Measurements from ENCODE around the gene EXOC6B. TPM values are rescaled to one million over a fixed set of nuclear protein-coding genes. Genes with fewer than 3 reads are reported as not detected.
A peak's percentile ranks its signal among the peaks of the same experiment; 100 is the strongest.
"Not testable (repeated sequence)": the region's sequence is repeated elsewhere in the genome, so short reads cannot be mapped to it uniquely, and the experiment has no call there.

EXOC6B gene
- polyA plus RNA-seq, 4 donors, result 6.9 to 12.6 (median 8.5) TPM

DNA sequence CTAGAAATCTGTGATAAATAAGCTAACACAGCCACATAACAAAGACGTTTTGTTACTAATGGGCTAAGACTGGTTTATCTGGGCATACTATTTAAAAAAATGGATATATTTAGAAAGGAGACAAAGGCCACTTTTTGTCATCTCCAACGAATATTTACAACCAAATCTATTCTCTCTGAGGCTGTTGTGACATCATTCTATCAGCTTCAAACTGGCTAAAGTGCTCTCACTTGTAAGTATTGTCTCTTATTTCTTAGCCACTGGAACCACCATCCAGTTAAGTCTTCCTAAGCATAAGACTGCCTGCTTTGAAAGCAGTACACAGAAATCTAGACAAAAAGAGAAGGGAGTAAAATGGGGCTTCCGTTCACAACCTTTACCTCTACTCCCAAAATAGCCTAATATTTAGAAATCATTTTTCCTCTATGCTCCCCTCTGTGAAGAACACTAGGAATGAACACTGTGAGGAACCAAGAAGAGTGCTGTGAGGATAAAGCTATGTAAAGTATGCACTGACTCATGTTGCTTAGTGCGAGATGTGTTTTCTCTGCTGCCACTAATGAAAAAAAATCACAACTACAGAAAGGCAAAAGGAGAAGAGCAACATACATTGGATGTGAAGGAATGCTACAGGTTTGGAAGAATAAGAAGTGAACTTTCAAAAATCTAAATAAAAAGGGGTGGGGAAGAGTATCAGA is 264.1 kb downstream of the EXOC6B start:
- WGBS, 3 donors, result 58 to 75% (median 71%) methylated on average over 4 of the region's 4 CpGs

DNA sequence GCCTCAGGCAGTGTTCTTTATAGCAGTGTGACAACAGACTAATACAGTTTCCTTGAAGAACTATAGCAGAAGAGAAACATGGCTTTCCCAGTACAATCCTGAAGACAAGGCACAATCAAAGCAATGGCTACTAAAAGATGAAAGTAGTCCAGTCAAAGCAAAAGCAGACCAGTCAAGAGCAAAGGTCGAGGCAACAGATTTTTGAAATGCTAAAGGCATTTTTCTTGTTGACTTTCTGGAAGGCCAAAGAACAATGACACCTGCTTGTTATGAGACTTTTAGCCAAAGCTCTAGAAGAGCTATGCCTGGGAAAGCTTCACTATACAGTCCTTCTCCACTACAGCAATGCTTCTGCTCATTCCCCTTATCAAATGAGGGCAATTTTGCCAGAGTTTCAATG is 269.9 kb downstream of the EXOC6B start:
- H3K27me3 ChIP-seq (ENCODE audit: control insufficient read depth in 3 of 3, insufficient read depth in 3 of 3, low read length in 3 of 3), result no peaks in the 10 kb centered on the region
- WGBS, 3 donors, result 89 to 95% (median 93%) methylated on average over 1 of the region's 1 CpG
- FAIRE-seq (no peak), DNase-seq (no peak)
- no peaks in the 10 kb centered on the region for H3K36me3 ChIP-seq (ENCODE audit: control insufficient read depth in 3 of 3, insufficient read depth in 2 of 3, low read depth in 1 of 3, low read length in 3 of 3)
- no peaks in the 10 kb centered on the region for H3K4me1 ChIP-seq (ENCODE audit: control insufficient read depth in 3 of 3, insufficient read depth in 2 of 3, low read depth in 1 of 3, low read length in 2 of 3)
- H3K4me3 ChIP-seq (ENCODE audit: low read depth in 1 of 3, low read length in 3 of 3), result no peak overlapping the region
- H3K27ac ChIP-seq (ENCODE audit: low read depth in 1 of 3, low read length in 2 of 3), result no peak overlapping the region
- peaks cover 0 to 7% of the 10 kb centered on the region in 2 donors for H3K9me3 ChIP-seq (ENCODE audit: control insufficient read depth in 2 of 2, insufficient read depth in 1 of 2, low read depth in 1 of 2, low read length in 1 of 2)

More for the DNA sequence above, 264.1 kb downstream of the EXOC6B start:
- DNase-seq (no peak), FAIRE-seq (no peak)
- Histone ChIP-seq H3K4me1 (ENCODE audit: control insufficient read depth in 3 of 3, insufficient read depth in 2 of 3, low read depth in 1 of 3, low read length in 2 of 3) (no peaks in the 10 kb centered on the region), H3K27ac (ENCODE audit: low read depth in 1 of 3, low read length in 2 of 3) (no peak overlapping the region), H3K4me3 (ENCODE audit: low read depth in 1 of 3, low read length in 3 of 3) (no peak overlapping the region), H3K9me3 (ENCODE audit: control insufficient read depth in 2 of 2, insufficient read depth in 1 of 2, low read depth in 1 of 2, low read length in 1 of 2) (no peaks in the 10 kb centered on the region), H3K27me3 (ENCODE audit: control insufficient read depth in 3 of 3, insufficient read depth in 3 of 3, low read length in 3 of 3) (no peaks in the 10 kb centered on the region), H3K36me3 (ENCODE audit: control insufficient read depth in 3 of 3, insufficient read depth in 2 of 3, low read depth in 1 of 3, low read length in 3 of 3) (no peaks in the 10 kb centered on the region)

DNA sequence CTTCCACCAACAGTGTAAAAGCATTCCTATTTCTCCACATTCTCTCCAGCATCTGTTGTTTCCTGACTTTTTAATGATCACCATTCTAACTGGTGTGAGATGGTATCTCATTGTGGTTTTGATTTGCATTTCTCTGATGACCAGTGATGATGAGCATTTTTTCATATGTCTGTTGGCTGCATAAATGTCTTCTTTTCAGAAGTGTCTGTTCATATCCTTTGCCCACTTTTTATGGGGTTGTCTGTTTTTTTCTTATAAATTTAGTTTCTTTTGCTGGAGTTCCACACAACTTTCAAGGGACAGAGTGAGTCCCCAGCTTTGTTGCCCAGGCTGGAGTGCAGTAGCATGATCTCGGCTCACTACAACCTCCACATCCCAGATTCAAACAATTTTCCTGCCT is 270.5 kb downstream of the EXOC6B start:
- not testable (repeated sequence) for H3K36me3 ChIP-seq (ENCODE audit: control insufficient read depth in 3 of 3, insufficient read depth in 2 of 3, low read depth in 1 of 3, low read length in 3 of 3); FAIRE-seq; H3K9me3 ChIP-seq (ENCODE audit: control insufficient read depth in 2 of 2, insufficient read depth in 1 of 2, low read depth in 1 of 2, low read length in 1 of 2); H3K27me3 ChIP-seq (ENCODE audit: control insufficient read depth in 3 of 3, insufficient read depth in 3 of 3, low read length in 3 of 3); H3K4me3 ChIP-seq (ENCODE audit: low read depth in 1 of 3, low read length in 3 of 3); H3K27ac ChIP-seq (ENCODE audit: low read depth in 1 of 3, low read length in 2 of 3); H3K4me1 ChIP-seq (ENCODE audit: control insufficient read depth in 3 of 3, insufficient read depth in 2 of 3, low read depth in 1 of 3, low read length in 2 of 3); DNase-seq
- WGBS, 3 donors, result 92 to 100% (median 100%) methylated on average over 1 of the region's 1 CpG

DNA sequence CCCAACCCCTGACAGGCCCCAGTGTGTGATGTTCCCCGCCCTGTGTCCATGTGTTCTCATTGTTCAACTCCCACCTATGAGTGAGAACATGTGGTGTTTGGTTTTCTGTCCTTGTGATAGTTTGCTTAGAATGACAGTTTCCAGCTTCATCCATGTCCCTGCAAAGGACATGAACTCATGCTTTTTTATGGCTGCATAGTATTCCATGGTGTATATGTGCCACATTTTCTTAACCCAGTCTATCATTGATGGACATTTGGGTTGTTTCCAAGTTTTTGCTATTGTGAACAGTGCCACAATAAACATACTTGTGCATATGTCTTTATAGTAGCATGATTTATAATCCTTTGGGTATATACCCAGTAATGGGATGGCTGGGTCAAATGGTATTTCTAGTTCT is 270.9 kb downstream of the EXOC6B start:
- H3K27ac ChIP-seq (ENCODE audit: low read depth in 1 of 3, low read length in 2 of 3); H3K9me3 ChIP-seq (ENCODE audit: control insufficient read depth in 2 of 2, insufficient read depth in 1 of 2, low read depth in 1 of 2, low read length in 1 of 2); DNase-seq; H3K27me3 ChIP-seq (ENCODE audit: control insufficient read depth in 3 of 3, insufficient read depth in 3 of 3, low read length in 3 of 3); FAIRE-seq; H3K4me1 ChIP-seq (ENCODE audit: control insufficient read depth in 3 of 3, insufficient read depth in 2 of 3, low read depth in 1 of 3, low read length in 2 of 3); H3K36me3 ChIP-seq (ENCODE audit: control insufficient read depth in 3 of 3, insufficient read depth in 2 of 3, low read depth in 1 of 3, low read length in 3 of 3); H3K4me3 ChIP-seq (ENCODE audit: low read depth in 1 of 3, low read length in 3 of 3): not testable (repeated sequence)
- WGBS, 3 donors, result 86 to 100% (median 98%) methylated on average over 1 of the region's 1 CpG

DNA sequence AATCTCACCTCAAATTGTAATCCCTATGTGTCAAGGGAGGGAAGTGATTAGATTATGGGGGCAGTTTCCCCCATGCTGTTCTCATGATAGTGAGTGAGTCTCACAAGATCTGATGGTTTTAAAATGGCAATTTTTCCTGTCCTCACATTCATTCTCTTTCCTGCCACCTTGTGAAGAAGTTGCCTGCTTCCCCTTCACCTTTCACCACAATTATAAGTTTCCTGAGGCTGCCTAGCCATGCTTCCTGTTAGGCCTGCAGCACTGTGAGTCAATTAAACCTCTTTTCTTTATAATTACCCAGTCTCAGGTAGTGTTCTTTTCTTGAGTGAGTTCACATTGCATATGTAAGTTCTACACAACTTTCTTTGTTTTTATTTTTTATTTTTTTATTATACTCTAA is 271.5 kb downstream of the EXOC6B start:
- Histone ChIP-seq H3K36me3 (ENCODE audit: control insufficient read depth in 3 of 3, insufficient read depth in 2 of 3, low read depth in 1 of 3, low read length in 3 of 3) (no peaks in the 10 kb centered on the region), H3K9me3 (ENCODE audit: control insufficient read depth in 2 of 2, insufficient read depth in 1 of 2, low read depth in 1 of 2, low read length in 1 of 2) (peaks cover 0 to 9% of the 10 kb centered on the region in 2 donors), H3K27me3 (ENCODE audit: control insufficient read depth in 3 of 3, insufficient read depth in 3 of 3, low read length in 3 of 3) (no peaks in the 10 kb centered on the region), H3K27ac (ENCODE audit: low read depth in 1 of 3, low read length in 2 of 3) (no peak overlapping the region), H3K4me1 (ENCODE audit: control insufficient read depth in 3 of 3, insufficient read depth in 2 of 3, low read depth in 1 of 3, low read length in 2 of 3) (no peaks in the 10 kb centered on the region), H3K4me3 (ENCODE audit: low read depth in 1 of 3, low read length in 3 of 3) (no peak overlapping the region)
- DNase-seq (no peak), FAIRE-seq (no peak)

DNA sequence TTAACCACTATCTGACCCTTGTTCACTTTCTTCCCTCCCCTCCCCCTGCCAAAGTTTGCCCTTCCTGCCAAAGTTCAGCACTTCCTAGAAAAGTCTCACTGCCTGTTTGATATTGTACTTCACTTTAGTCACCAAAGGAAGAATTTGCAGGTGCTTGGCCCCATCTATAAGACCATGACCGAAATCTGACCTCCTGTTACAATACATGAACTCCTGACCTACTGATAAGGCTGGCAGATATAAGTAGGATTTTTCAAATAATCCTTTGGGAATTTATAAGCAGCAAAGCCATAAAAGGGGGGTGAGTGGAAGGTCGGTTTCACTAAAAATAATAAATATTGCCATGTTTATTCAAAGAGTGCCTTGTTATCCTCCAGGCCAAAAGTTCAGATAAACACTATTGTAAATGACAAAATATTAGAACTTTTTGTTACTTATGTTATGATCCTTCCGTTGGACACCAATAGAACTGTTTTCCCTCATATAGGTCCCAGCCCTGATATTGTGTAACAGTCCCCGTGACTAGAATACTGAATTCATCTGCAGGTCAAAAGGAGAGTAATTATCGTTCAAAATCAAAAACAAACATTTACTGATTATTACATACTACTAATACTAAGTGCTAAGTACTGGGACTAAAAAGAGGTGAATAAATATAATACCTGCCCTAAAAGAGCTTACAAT is 277.6 kb downstream of the EXOC6B start:
- Histone ChIP-seq H3K36me3 (ENCODE audit: control insufficient read depth in 3 of 3, insufficient read depth in 2 of 3, low read depth in 1 of 3, low read length in 3 of 3) (no peaks in the 10 kb centered on the region), H3K4me3 (ENCODE audit: low read depth in 1 of 3, low read length in 3 of 3) (no peak overlapping the region), H3K27me3 (ENCODE audit: control insufficient read depth in 3 of 3, insufficient read depth in 3 of 3, low read length in 3 of 3) (no peaks in the 10 kb centered on the region), H3K27ac (ENCODE audit: low read depth in 1 of 3, low read length in 2 of 3) (no peak overlapping the region), H3K4me1 (ENCODE audit: control insufficient read depth in 3 of 3, insufficient read depth in 2 of 3, low read depth in 1 of 3, low read length in 2 of 3) (peaks cover 0 to 5% (median 0%) of the 10 kb centered on the region in 3 donors), H3K9me3 (ENCODE audit: control insufficient read depth in 2 of 2, insufficient read depth in 1 of 2, low read depth in 1 of 2, low read length in 1 of 2) (peaks cover 0 to 4% of the 10 kb centered on the region in 2 donors)
- FAIRE-seq (no peak), DNase-seq (peak; percentile 82 to 89)
- WGBS, 3 donors, result 17 to 35% (median 29%) methylated on average over 5 of the region's 5 CpGs

DNA sequence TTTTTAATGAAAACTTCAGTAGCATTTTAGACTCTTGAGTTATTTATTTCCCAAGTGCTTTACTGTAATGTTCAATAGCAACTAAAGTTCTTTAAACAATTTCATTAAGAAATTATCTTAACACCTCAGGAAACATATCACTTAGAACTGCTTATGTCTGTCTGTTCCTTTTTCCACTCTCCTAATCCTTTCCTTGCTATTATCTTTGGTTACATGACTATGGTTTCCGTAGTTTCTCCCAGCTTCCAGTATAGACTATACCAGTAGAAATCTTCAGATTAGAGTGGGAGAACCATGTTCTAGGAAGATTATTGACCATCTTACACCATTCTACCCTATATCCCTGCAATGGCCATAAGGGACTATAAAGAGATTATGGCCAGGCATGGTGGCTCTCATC is 280.0 kb downstream of the EXOC6B start:
- peaks cover 0 to 5% (median 0%) of the 10 kb centered on the region in 3 donors for H3K4me1 ChIP-seq (ENCODE audit: control insufficient read depth in 3 of 3, insufficient read depth in 2 of 3, low read depth in 1 of 3, low read length in 2 of 3)
- H3K27ac ChIP-seq (ENCODE audit: low read depth in 1 of 3, low read length in 2 of 3), result no peak overlapping the region
- H3K9me3 ChIP-seq (ENCODE audit: control insufficient read depth in 2 of 2, insufficient read depth in 1 of 2, low read depth in 1 of 2, low read length in 1 of 2), result peaks cover 0 to 4% of the 10 kb centered on the region in 2 donors
- FAIRE-seq (no peak), DNase-seq (no peak)
- H3K4me3 ChIP-seq (ENCODE audit: low read depth in 1 of 3, low read length in 3 of 3), result no peak overlapping the region
- no peaks in the 10 kb centered on the region for H3K36me3 ChIP-seq (ENCODE audit: control insufficient read depth in 3 of 3, insufficient read depth in 2 of 3, low read depth in 1 of 3, low read length in 3 of 3)
- WGBS, 3 donors, result 94 to 97% (median 97%) methylated on average over 1 of the region's 1 CpG
- no peaks in the 10 kb centered on the region for H3K27me3 ChIP-seq (ENCODE audit: control insufficient read depth in 3 of 3, insufficient read depth in 3 of 3, low read length in 3 of 3)

DNA sequence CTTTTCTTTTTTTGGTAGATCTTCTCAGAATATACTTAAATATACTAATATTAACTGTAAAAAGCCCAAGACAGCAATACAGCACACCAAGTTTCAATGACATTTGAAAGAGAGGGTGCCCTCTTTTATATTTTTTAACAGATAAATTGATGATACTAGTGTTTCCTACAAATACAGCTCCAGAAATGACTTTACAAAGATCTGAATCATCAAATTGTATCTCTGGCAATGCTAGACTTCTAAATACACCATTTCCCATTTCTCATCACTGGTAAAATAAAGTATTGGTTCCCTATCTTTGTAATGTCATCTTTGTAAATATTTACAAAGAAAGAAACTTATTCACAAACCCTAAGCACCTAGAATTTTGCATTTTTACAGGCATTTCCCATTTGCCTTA is 281.3 kb downstream of the EXOC6B start:
- Histone ChIP-seq H3K4me1 (ENCODE audit: control insufficient read depth in 3 of 3, insufficient read depth in 2 of 3, low read depth in 1 of 3, low read length in 2 of 3) (peaks cover 0 to 5% (median 0%) of the 10 kb centered on the region in 3 donors), H3K27ac (ENCODE audit: low read depth in 1 of 3, low read length in 2 of 3) (no peak overlapping the region), H3K9me3 (ENCODE audit: control insufficient read depth in 2 of 2, insufficient read depth in 1 of 2, low read depth in 1 of 2, low read length in 1 of 2) (peaks cover 0 to 3% of the 10 kb centered on the region in 2 donors), H3K36me3 (ENCODE audit: control insufficient read depth in 3 of 3, insufficient read depth in 2 of 3, low read depth in 1 of 3, low read length in 3 of 3) (no peaks in the 10 kb centered on the region), H3K27me3 (ENCODE audit: control insufficient read depth in 3 of 3, insufficient read depth in 3 of 3, low read length in 3 of 3) (no peaks in the 10 kb centered on the region), H3K4me3 (ENCODE audit: low read depth in 1 of 3, low read length in 3 of 3) (no peak overlapping the region)
- no peak for FAIRE-seq
- DNase-seq, result no peak
